ENCODE data around the gene LRSAM1.

Gene LRSAM1

DNA sequence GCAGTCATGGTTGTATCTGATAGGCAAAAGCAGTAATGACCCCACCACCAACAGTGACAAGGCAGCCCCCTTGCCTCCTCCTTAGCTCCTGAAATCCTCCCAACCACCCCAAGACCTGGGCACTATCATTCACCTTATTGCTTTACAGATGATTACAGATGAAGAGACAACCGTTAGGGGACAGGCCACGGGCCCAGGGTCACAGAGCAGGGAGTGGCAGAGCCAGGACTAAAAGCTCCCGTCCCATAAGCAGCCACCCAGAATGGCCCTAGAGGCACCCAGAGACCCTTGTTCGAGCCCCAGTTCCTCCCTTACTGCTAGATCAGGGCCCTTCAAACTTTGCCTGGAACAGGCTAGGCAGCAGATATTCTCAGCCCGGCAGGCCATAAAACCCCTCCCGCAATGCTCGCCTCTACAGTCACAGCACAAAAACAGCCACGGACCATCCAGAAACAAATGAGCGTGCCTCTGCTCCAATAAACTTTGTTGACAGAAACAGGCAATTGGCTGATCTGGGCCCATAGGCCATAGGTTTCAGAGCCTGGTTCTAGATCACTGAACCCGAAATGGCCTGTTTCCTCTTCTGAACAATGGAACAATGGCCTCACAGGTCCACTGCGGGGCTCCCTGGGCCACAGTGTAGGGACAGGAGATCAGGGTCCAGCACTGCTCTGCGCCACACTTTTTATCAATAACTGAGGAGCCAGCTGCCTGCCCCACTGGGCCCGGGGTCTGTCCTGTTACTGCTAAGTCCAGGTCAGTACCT is 67.0 kb downstream of the LRSAM1 start:
- DNase-seq (ENCODE audit: insufficient read length, low spot score) = no peak
- FAIRE-seq = no peak

DNA sequence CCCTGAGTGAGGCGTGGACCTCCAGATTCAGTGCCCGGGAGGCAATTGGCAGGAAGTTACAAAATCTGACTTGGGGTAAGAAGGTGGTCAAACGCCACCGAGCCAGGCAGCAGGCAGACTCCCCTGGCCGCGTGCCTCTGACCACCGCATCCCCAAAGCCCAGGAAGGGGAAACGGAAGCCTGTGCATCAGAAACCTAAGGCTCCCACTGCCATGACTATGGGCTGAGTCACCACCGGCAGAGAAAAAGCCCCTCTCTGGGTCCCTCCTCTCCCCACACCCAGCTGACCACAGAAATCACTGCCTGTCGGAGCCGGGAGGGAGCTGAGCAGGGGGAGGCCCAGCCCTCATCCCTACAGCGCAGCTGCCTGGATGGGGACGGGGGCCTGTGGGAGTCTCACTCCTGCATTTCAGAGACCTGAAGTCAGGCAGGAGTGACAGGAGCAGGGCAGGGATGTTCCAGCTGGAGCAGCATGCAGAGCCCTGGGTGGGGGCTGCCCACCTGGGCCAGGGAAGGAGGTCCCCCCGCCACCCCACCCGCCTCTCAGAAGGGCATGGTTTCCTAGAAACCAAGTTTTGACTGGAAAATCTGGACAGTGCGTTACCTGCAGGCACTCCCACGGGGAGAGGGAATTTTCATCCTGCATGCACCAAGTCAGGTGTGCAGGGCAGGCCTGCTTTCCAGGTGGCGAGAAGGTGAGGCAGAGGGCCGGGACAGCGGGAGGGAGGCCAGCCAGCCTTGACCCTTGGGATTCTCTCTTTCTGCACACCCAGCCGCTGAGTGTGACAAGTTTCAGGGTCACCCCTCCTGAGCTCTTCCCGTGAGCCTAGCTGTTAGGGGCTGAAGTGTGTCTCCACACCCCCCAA is 68.2 kb downstream of the LRSAM1 start:
- TF ChIP-seq PAX5 (IDR thresholded peaks at IDR 0.05; ENCODE audit: insufficient read depth, low read length, severe bottlenecking) (no peak), POLR2A (IDR thresholded peaks at IDR 0.05; ENCODE audit: low read depth, low read length) (no peak), SPI1 (IDR thresholded peaks at IDR 0.05; ENCODE audit: low read depth, low read length) (no peak), TAF1 (IDR thresholded peaks at IDR 0.05; ENCODE audit: low read depth, low read length) (no peak), POLR2AphosphoS5 (IDR thresholded peaks at IDR 0.05; ENCODE audit: low read depth, low read length) (no peak), POU2F2 (IDR thresholded peaks at IDR 0.05; ENCODE audit: low read depth, low read length) (no peak)
- no peak for DNase-seq (ENCODE audit: insufficient read length, low spot score)
- no peak for FAIRE-seq

More for the DNA sequence above, 67.0 kb downstream of the LRSAM1 start:
- TF ChIP-seq POLR2AphosphoS5 (IDR thresholded peaks at IDR 0.05; ENCODE audit: low read depth, low read length) = no peak

DNA sequence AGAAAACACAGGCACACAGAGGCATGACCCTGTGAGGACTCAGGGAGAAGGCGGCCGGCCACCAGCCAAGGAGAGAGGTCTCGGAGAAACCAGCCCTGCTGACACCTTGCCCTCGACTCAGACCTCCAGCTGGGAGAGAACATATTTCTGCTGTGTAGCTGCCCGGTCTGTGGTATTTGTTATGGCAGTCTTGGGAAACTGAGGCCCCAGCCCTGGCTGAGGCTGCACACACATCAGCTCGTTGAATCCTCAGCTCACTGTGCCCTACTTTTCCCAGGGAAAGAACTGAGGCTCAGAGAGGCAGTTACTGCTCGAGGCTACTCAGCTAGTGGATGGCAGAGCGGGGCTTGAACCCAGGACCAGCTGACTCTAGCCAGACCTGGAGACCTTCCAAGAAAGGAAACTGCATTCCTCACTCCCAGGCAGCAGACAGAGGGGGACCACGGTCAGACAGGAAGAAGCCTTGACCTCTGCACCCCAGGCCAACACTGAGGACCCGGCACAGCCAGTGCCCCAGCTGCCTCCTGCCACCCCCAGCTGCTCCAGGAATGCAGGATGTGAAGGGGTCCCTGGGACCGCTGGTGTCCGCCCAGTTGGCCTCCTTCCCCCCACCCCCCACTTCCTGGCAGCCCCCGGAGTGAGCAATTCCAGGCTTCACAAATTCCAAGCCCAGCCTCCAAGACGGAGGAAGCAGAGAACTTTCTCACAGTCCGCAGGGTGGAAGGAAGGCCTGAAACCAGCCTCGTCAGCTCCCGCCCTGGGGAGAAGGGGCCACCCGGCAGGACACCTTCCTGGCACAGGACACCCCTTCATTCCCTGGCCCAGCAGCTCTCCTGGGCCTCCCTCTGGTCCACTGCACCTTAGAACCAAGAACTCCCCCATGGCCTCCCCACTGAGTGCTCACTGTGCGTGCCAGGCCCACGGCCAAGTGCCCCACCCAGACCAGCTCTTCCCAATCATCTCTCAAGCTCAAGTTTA is 69.9 kb downstream of the LRSAM1 start:
- DNase-seq (ENCODE audit: insufficient read length, low spot score) (no peak), FAIRE-seq (no peak)
- TF ChIP-seq POU2F2 (IDR thresholded peaks at IDR 0.05; ENCODE audit: low read depth, low read length) (no peak), TAF1 (IDR thresholded peaks at IDR 0.05; ENCODE audit: low read depth, low read length) (no peak)

DNA sequence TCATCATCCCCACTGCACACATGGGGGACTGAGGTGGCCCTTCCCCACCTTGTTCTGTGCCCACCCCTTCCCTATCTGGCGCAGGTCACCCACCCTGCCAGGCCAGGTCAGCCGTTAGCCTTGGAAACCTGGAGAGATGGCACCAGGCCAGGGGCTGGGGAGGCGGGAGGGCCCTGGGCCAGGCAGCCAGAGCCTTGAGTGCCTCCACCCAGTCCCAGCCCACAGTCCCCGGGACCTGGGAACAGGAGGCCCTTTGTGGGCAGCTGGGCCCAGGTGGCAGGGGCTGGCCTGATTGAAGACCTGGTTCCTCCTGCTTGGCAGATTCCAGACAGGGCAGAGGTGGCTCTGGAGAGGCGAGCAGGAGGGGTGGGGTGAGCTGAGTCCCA is 70.6 kb downstream of the LRSAM1 start:
- no peak for FAIRE-seq
- no peak for TF ChIP-seq PAX5 (IDR thresholded peaks at IDR 0.05; ENCODE audit: insufficient read depth, low read length, severe bottlenecking)
- TF ChIP-seq POLR2A (IDR thresholded peaks at IDR 0.05; ENCODE audit: low read depth, low read length) = no peak
- TF ChIP-seq POU2F2 (IDR thresholded peaks at IDR 0.05; ENCODE audit: low read depth, low read length) = no peak
- no peak for TF ChIP-seq POLR2AphosphoS5 (IDR thresholded peaks at IDR 0.05; ENCODE audit: low read depth, low read length)
- no peak for TF ChIP-seq TAF1 (IDR thresholded peaks at IDR 0.05; ENCODE audit: low read depth, low read length)
- no peak for TF ChIP-seq SPI1 (IDR thresholded peaks at IDR 0.05; ENCODE audit: low read depth, low read length)
- DNase-seq (ENCODE audit: insufficient read length, low spot score) = no peak

DNA sequence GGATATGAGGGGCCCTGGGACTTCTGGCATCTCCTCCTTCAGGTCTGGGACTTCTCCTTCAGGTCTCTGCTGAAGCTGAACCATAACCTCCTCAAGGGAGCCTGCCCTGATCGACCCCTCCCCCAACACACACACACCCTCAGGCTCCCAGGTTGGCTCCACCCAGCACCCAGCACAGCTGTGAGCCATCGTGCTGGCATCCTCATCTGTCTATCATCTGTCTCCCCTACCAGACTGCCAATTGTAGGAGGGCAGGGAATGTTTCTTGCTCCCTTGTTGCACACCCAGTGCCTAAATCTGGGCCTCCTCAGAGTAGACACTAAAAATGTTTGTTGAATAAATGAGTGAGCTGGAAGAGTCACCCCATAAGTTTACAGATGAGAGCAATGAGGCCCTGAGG is 71.4 kb downstream of the LRSAM1 start:
- DNase-seq (ENCODE audit: insufficient read length, low spot score) (no peak), FAIRE-seq (no peak)
- no peak for TF ChIP-seq POLR2AphosphoS5 (IDR thresholded peaks at IDR 0.05; ENCODE audit: low read depth, low read length)

DNA sequence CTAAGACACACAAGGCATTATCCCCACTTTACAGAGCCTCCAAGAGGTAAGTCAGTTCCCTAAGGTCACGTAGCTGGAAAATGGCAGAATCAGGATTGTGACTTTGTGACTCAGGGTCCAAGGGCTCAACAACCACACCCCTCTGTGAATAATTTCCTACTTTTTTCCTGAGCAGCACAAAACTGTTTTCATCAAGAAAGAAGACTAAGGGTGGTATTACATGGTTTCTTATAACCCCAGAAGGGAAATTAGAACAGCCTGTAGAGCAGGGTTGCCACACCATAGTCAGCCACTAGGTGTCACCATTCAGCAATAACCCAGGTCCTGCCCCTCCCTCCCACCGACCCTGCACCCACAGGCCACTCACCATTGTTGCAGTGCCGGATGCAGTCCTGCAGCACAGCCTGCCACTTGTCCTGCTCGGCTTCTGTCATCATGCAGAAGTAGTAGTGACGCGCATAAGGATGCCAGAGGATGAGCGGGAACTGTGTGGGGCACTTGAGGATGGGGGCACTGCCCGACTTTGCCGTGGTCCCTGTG is 72.1 kb downstream of the LRSAM1 start:
- no peak for FAIRE-seq
- DNase-seq (ENCODE audit: insufficient read length, low spot score) = no peak

DNA sequence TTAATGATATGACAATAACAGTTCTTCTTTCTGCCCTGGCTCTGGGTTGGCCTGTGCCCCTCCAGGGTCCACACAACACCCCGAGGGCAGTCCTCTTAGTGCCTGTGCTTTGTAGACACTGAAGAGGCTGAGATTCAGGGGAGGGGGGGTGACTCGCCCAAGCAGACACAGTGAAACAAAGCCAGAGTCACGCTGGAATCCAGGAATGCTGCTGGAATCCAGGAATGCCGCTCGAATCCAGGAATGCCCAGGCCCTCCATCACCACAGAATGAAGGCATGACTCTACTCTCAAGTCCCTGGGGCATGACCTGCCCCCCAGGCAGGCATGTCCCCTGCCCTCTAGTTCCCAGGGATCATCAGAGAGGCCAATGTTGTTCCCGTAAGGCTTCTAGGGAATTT is 73.1 kb downstream of the LRSAM1 start:
- FAIRE-seq (no peak), DNase-seq (ENCODE audit: insufficient read length, low spot score) (no peak)
- no peak for TF ChIP-seq TAF1 (IDR thresholded peaks at IDR 0.05; ENCODE audit: low read depth, low read length)
- no peak for TF ChIP-seq POU2F2 (IDR thresholded peaks at IDR 0.05; ENCODE audit: low read depth, low read length)
- no peak for TF ChIP-seq POLR2AphosphoS5 (IDR thresholded peaks at IDR 0.05; ENCODE audit: low read depth, low read length)
- TF ChIP-seq SPI1 (IDR thresholded peaks at IDR 0.05; ENCODE audit: low read depth, low read length) = no peak
- no peak for TF ChIP-seq POLR2A (IDR thresholded peaks at IDR 0.05; ENCODE audit: low read depth, low read length)
- no peak for TF ChIP-seq PAX5 (IDR thresholded peaks at IDR 0.05; ENCODE audit: insufficient read depth, low read length, severe bottlenecking)

More for the DNA sequence above, 72.1 kb downstream of the LRSAM1 start:
- no peak for TF ChIP-seq POU2F2 (IDR thresholded peaks at IDR 0.05; ENCODE audit: low read depth, low read length)
- no peak for TF ChIP-seq POLR2A (IDR thresholded peaks at IDR 0.05; ENCODE audit: low read depth, low read length)
- TF ChIP-seq POLR2AphosphoS5 (IDR thresholded peaks at IDR 0.05; ENCODE audit: low read depth, low read length) = no peak
- TF ChIP-seq PAX5 (IDR thresholded peaks at IDR 0.05; ENCODE audit: insufficient read depth, low read length, severe bottlenecking) = no peak
- no peak for TF ChIP-seq SPI1 (IDR thresholded peaks at IDR 0.05; ENCODE audit: low read depth, low read length)
- TF ChIP-seq TAF1 (IDR thresholded peaks at IDR 0.05; ENCODE audit: low read depth, low read length) = no peak

DNA sequence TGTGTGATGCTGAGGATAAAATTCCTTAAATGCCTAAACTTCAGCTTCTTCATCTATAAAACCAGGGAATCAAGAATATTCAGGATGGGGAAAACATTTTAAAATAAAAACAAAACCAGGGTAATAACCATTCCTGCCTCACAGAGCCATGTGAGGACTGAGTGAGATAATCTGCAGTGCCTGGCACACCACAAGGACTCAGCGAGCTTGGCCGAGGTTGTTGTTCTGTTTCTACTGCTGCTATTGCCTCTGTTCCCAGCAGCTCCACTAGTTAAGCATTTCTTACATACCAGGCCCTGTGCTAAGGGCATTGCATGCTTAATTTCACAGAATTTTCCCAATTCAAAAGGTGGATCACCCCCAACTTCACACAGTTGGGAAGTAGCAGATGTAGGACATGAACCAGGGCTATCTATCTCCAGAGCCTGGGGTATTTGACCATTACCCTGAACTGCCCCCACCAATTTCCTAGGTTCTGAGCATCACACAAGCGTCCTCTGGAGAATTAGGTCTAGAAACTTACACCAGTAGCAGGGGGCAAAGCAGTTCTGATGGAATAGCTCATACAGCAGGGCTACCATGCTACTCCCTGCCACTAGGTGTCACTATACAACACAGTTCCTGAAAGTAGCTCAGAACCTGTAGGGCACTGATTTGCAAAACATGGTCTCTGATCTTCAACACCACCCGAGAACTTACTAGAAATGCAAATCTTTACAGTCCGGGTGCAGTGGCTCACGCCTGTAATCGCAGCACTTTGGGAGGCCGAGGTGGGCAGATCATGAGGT is 74.3 kb downstream of the LRSAM1 start:
- DNase-seq (ENCODE audit: insufficient read length, low spot score) = no peak
- TF ChIP-seq TAF1 (IDR thresholded peaks at IDR 0.05; ENCODE audit: low read depth, low read length) = no peak
- no peak for TF ChIP-seq POLR2AphosphoS5 (IDR thresholded peaks at IDR 0.05; ENCODE audit: low read depth, low read length)
- TF ChIP-seq POLR2A (IDR thresholded peaks at IDR 0.05; ENCODE audit: low read depth, low read length) = no peak
- no peak for TF ChIP-seq SPI1 (IDR thresholded peaks at IDR 0.05; ENCODE audit: low read depth, low read length)
- TF ChIP-seq PAX5 (IDR thresholded peaks at IDR 0.05; ENCODE audit: insufficient read depth, low read length, severe bottlenecking) = no peak
- FAIRE-seq = no peak

Data from GM12891 (cell line).